ENCODE data around the gene HERPUD1. TPM values are rescaled to one million over a fixed set of nuclear protein-coding genes. Genes with fewer than 3 reads are reported as not detected.

HERPUD1 gene
- total RNA-seq, 1 donor from 2014 or later, result 32.9 TPM

GRCh38 chr16:56956756-56957155, 24.8 kb downstream of the HERPUD1 start:
- H3K4me1 Mint-ChIP-seq, result no peaks in the 10 kb centered on the region
- no peak overlapping the region for H3K4me3 Mint-ChIP-seq
- peak; percentile 17 for TF ChIP-seq CTCF (conservative IDR thresholded peaks at IDR 0.05)

GRCh38 chr16:56960681-56961281, 28.8 kb downstream of the HERPUD1 start:
- H3K4me3 Mint-ChIP-seq, result no peak overlapping the region
- H3K27me3 Mint-ChIP-seq (ENCODE audit: low read depth), result no peaks in the 10 kb centered on the region
- H3K4me1 Mint-ChIP-seq, result no peaks in the 10 kb centered on the region
- no peaks in the 10 kb centered on the region for H3K9me3 Mint-ChIP-seq
- no peak for DNase-seq (ENCODE audit: low read depth, low spot score)
- no peaks in the 10 kb centered on the region for H3K36me3 Mint-ChIP-seq (ENCODE audit: low read depth)
- no peak for TF ChIP-seq CTCF (conservative IDR thresholded peaks at IDR 0.05)
- H3K27ac Mint-ChIP-seq (ENCODE audit: unreplicated experiment), result no peak overlapping the region

More at GRCh38 chr16:56956756-56957155, 24.8 kb downstream of the HERPUD1 start:
- Mint-ChIP-seq H3K27me3 (ENCODE audit: low read depth) (no peaks in the 10 kb centered on the region), H3K9me3 (no peaks in the 10 kb centered on the region), H3K27ac (ENCODE audit: unreplicated experiment) (no peak overlapping the region), H3K36me3 (ENCODE audit: low read depth) (no peaks in the 10 kb centered on the region)
- DNase-seq (ENCODE audit: low read depth, low spot score), result no peak

GRCh38 chr16:56961386-56961785, 29.4 kb downstream of the HERPUD1 start:
- Mint-ChIP-seq H3K4me1 (no peaks in the 10 kb centered on the region), H3K27me3 (ENCODE audit: low read depth) (no peaks in the 10 kb centered on the region), H3K27ac (ENCODE audit: unreplicated experiment) (no peak overlapping the region), H3K4me3 (no peak overlapping the region), H3K36me3 (ENCODE audit: low read depth) (no peaks in the 10 kb centered on the region), H3K9me3 (no peaks in the 10 kb centered on the region)
- TF ChIP-seq CTCF (conservative IDR thresholded peaks at IDR 0.05), result no peak
- no peak for DNase-seq (ENCODE audit: low read depth, low spot score)

- Mint-ChIP-seq H3K9me3 (no peaks in the 10 kb centered on the region), H3K27me3 (ENCODE audit: low read depth) (no peaks in the 10 kb centered on the region), H3K36me3 (ENCODE audit: low read depth) (no peaks in the 10 kb centered on the region), H3K4me1 (no peaks in the 10 kb centered on the region), H3K4me3 (no peak within 1 kb of the TSS), H3K27ac (ENCODE audit: unreplicated experiment) (no peak within 1 kb of the TSS)
- no peak for DNase-seq (ENCODE audit: low read depth, low spot score)
- no peak for TF ChIP-seq CTCF (conservative IDR thresholded peaks at IDR 0.05)
Measured at GRCh38 chr16:56961851-56962281, 29.9 kb downstream of the HERPUD1 start, which contains the start of gene CETP. Gene CETP (plus strand): TSS chr16:56961950. CDS start chr16:56961980, 30 bp downstream.

GRCh38 chr16:56964243-56965148, 32.6 kb downstream of the HERPUD1 start:
- peak; percentile 85 for TF ChIP-seq CTCF (conservative IDR thresholded peaks at IDR 0.05)
- peak; percentile 95 for DNase-seq (ENCODE audit: low read depth, low spot score)
- Mint-ChIP-seq H3K27me3 (ENCODE audit: low read depth) (no peaks in the 10 kb centered on the region), H3K4me3 (no peak overlapping the region), H3K27ac (ENCODE audit: unreplicated experiment) (peak overlapping the region; percentile 39), H3K9me3 (no peaks in the 10 kb centered on the region), H3K36me3 (ENCODE audit: low read depth) (no peaks in the 10 kb centered on the region), H3K4me1 (no peaks in the 10 kb centered on the region)
